SH-SY5Y (cell line): ENCODE data around the gene F2RL2.

Experiments used
- GATA2 ChIP-seq: IDR thresholded peaks from 2 replicates; pipeline ENCODE4 v1.6.1; 2011; ENCODE audit warnings: mild to moderate bottlenecking, low read depth, low read length
- GATA3 ChIP-seq: IDR thresholded peaks from 2 replicates; pipeline ENCODE4 v1.6.1; 2011; ENCODE audit warnings: low read depth, mild to moderate bottlenecking, low read length, moderate library complexity

DNA sequence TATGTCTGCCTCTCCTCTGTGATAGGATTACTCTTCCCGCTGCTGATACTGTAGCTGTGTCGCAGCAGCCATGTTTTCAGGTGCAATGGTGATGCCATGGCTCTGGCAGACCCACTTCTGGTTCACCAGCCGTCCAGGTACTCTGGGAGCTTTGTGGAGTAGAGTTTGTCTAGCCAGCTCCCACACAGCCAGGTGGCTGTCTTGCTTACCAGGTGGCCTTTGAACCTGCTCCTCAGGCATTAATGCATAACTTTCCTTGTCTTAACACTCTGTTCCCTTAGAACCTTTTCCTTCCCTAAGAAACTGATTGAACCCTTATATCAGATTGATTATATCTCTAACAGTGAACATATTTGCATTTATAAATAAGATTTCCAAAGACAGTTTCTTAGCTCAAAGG lies 42.2 kb downstream of the F2RL2 start:
- TF ChIP-seq GATA2 (no peak), GATA3 (no peak)
